HCT116 (cell line): ENCODE measurements around the gene PUM1. TPM values are rescaled to one million over a fixed set of nuclear protein-coding genes. Genes with fewer than 3 reads are reported as not detected.

Source experiments
- ATAC-seq: fragments of 200-7000 bp; cut with Tn5 transposase; 2 replicates; pipeline ENCODE4 v1.9.1; 2020; ENCODE audit warnings: mild to moderate bottlenecking, moderate library complexity
- BruUV-seq: library from RNA; stranded (reverse); fragments of 400-500 nt; replicated peaks from 2 replicates; lab custom pipeline; 2021; lab: Mats Ljungman, UMichigan
- CTCF ChIA-PET: fragments of 300-600 bp; sonication (Branson Sonifier 250); formaldehyde crosslinking; loops from one replicate; lab custom pipeline; 2021; ENCODE audit warnings: antibody characterized with exemption; lab: Charles Lee
- POLR2A ChIA-PET: fragments of 300-600, 350-600 bp; sonication (Branson Sonifier 250); formaldehyde crosslinking; loops from one replicate; lab custom pipeline; 2021; ENCODE audit warnings: antibody characterized with exemption; lab: Charles Lee
- RAD21 ChIA-PET, 2 experiments: fragments of 300-600 bp; sonication (Branson Sonifier 250); formaldehyde crosslinking; loops; one replicate each; lab custom pipeline; 2023; ENCODE audit warnings: low total read pairs in 2 of 2; ENCODE audit not compliant: uncharacterized antibody in 2 of 2, unreplicated experiment in 2 of 2, low non-redundant PET in 1 of 2; lab: Charles Lee
- DNase-seq: peaks from one replicate; pipeline ENCODE4 v3.0.0-alpha.2; 2010; ENCODE audit warnings: low read depth, low spot score
- H2AFZ ChIP-seq: fragments of 200-600 bp; shearing (Covaris generic), sonication (generic); 2 replicates; pipeline ENCODE4 v1.6.1; 2017; ENCODE audit warnings: low read depth, mixed run types, mixed read lengths, antibody characterized with exemption, low read length; ENCODE audit not compliant: poor library complexity, severe bottlenecking
- H3K27ac ChIP-seq: 2 replicates; pipeline ENCODE4 v1.5.1; 2012; ENCODE audit warnings: low read depth, low read length
- H3K27me3 ChIP-seq: fragments of 200-600 bp; sonication (generic); 2 replicates; pipeline ENCODE4 v1.6.1; 2016; ENCODE audit warnings: mixed run types, low read length, mixed read lengths; ENCODE audit not compliant: insufficient read depth
- H3K36me3 ChIP-seq, 2 experiments: fragments of 200-500 bp in 1 of 2; fragments of 200-600 bp in 1 of 2; sonication (Bioruptor generic) in 1 of 2; sonication (generic) in 1 of 2; 2 replicates each; pipeline versions ENCODE4 v1.5.1 to v1.6.1; 2014 to 2016; ENCODE audit warnings: low read length in 2 of 2, inconsistent platforms in 1 of 2, mixed read lengths in 1 of 2, mixed run types in 1 of 2; ENCODE audit not compliant: insufficient read depth in 2 of 2, control insufficient read depth in 1 of 2
- H3K4me1 ChIP-seq, 2 experiments: fragments of 200-600 bp in 1 of 2; sonication (generic) in 1 of 2; 2 replicates each; pipeline versions ENCODE4 v1.5.1 to v1.6.1; 2012 to 2017; ENCODE audit warnings: low read length in 2 of 2, inconsistent platforms in 1 of 2, mild to moderate bottlenecking in 1 of 2, mixed read lengths in 1 of 2, mixed run types in 1 of 2, moderate library complexity in 1 of 2; ENCODE audit not compliant: insufficient read depth in 2 of 2, control insufficient read depth in 1 of 2
- H3K4me2 ChIP-seq: fragments of 200-600 bp; sonication (generic); 2 replicates; pipeline ENCODE4 v1.6.1; 2017; ENCODE audit warnings: mixed run types, low read length, mixed read lengths
- H3K4me3 ChIP-seq, 2 experiments: fragments of 200-600 bp in 1 of 2; sonication (generic) in 1 of 2; replicated peaks in 1 of 2; 2 replicates each; pipeline ENCODE4 v1.5.1; 2011 to 2016; ENCODE audit warnings: low read length in 2 of 2, control low read depth in 1 of 2, low read depth in 1 of 2, mild to moderate bottlenecking in 1 of 2, mixed read lengths in 1 of 2, mixed run types in 1 of 2
- H3K79me2 ChIP-seq: fragments of 200-600 bp; sonication (generic); 2 replicates; pipeline ENCODE4 v1.6.1; 2017; ENCODE audit warnings: mild to moderate bottlenecking, mixed run types, low read length, moderate library complexity, mixed read lengths; ENCODE audit not compliant: insufficient read depth
- H3K9ac ChIP-seq: fragments of 200-600 bp; sonication (generic); 2 replicates; pipeline ENCODE4 v1.6.1; 2016; ENCODE audit warnings: low read length, mixed read lengths
- H3K9me2 ChIP-seq: fragments of 200-600 bp; sonication (generic), shearing (Covaris generic); 2 replicates; pipeline ENCODE4 v1.6.1; 2017; ENCODE audit warnings: mixed run types, mild to moderate bottlenecking, moderate library complexity; ENCODE audit not compliant: insufficient read depth
- H3K9me3 ChIP-seq, 2 experiments: fragments of 200-500 bp in 1 of 2; fragments of 200-600 bp in 1 of 2; sonication (Bioruptor generic) in 1 of 2; sonication (generic) in 1 of 2; 2 replicates each; pipeline ENCODE4 v1.6.1; 2014 to 2017; ENCODE audit warnings: low read length in 2 of 2, mixed read lengths in 2 of 2, inconsistent platforms in 1 of 2, low read depth in 1 of 2, mild to moderate bottlenecking in 1 of 2, mixed run types in 1 of 2, moderate library complexity in 1 of 2; ENCODE audit not compliant: control insufficient read depth in 1 of 2, insufficient read depth in 1 of 2
- H4K20me1 ChIP-seq: fragments of 200-600 bp; sonication (generic), shearing (Covaris generic); 2 replicates; pipeline ENCODE4 v1.6.1; 2017; ENCODE audit warnings: mixed run types, mild to moderate bottlenecking, moderate library complexity; ENCODE audit not compliant: insufficient read depth
- CBX3 ChIP-seq: IDR thresholded peaks from 2 replicates; pipeline ENCODE4 v1.6.1; 2012; ENCODE audit warnings: low read depth
- CEBPB ChIP-seq: IDR thresholded peaks from 2 replicates; pipeline ENCODE4 v1.6.1; 2012; ENCODE audit warnings: low read depth
- ELF1 ChIP-seq: IDR thresholded peaks from 2 replicates; pipeline ENCODE4 v1.6.1; 2012; ENCODE audit warnings: low read depth, borderline replicate concordance
- EZH2 ChIP-seq: fragments of 200-600 bp; sonication (generic); IDR thresholded peaks from 2 replicates; pipeline ENCODE4 v1.6.1; 2017; ENCODE audit warnings: antibody characterized with exemption, mixed run types
- JUND ChIP-seq: IDR thresholded peaks from 2 replicates; pipeline ENCODE4 v1.6.1; 2012
- POLR2A ChIP-seq: IDR thresholded peaks from 2 replicates; pipeline ENCODE4 v1.7.0; 2011; ENCODE audit warnings: borderline replicate concordance; ENCODE audit not compliant: insufficient read depth, insufficient read length; ENCODE audit errors: extremely low read depth
- SRF ChIP-seq: IDR thresholded peaks from 2 replicates; pipeline ENCODE4 v1.6.1; 2012; ENCODE audit warnings: low read depth
- TCF7L2 ChIP-seq: IDR thresholded peaks from 2 replicates; pipeline ENCODE4 v1.7.0; 2011; ENCODE audit warnings: borderline replicate concordance, inconsistent platforms; ENCODE audit not compliant: insufficient read depth, insufficient read length; ENCODE audit errors: extremely low read depth
- ZFX ChIP-seq: fragments of 450-650 bp; IDR thresholded peaks from 2 replicates; pipeline ENCODE4 v1.6.1; 2017
- ZNF274 ChIP-seq: fragments of 200-500 bp; sonication (Bioruptor generic); IDR thresholded peaks from 2 replicates; pipeline ENCODE4 v1.6.1; 2014; ENCODE audit warnings: mild to moderate bottlenecking, low read depth, low read length, inconsistent platforms
- intact Hi-C: fragments of 100-400 bp; cut with micrococcal nuclease; formaldehyde crosslinking; loops from 2 replicates; pipeline ENCODE4 v1.10.0; 2022
- total RNA-seq: library from RNA; stranded (reverse); gene quantifications from one replicate; pipeline ENCODE4 v1.2.1, GENCODE V29; 2021; ENCODE audit not compliant: unreplicated experiment
- TF ChIP-seq, protein P1 (sequence below): IDR thresholded peaks from 2 replicates; pipeline ENCODE4 v1.6.1; 2012
- TF ChIP-seq, protein P2 (sequence below): IDR thresholded peaks from 2 replicates; pipeline ENCODE4 v1.6.1; 2012; ENCODE audit warnings: low read depth

PUM1 gene
- total RNA-seq, 1 experiment from 2014 or later, result 113 TPM

DNA sequence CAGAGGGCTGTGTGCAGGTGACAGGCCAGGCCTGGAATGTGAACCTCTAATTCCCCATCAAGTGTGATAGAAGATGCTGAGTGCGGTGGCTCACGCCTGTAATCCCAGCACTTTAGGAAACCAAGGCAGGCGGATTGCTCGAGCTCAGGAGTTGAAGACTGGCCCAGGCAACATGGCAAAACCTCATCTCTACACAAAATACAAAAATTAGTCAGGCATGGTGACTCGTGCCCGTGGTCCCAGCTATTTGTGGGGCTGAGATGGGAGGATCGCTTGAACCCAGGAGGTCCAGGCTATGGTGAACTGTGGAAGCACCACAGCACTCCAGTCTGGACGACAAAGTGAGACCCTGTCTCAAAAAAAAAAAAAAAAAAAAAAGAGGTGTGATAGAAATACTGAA lies 40.1 kb upstream of the PUM1 start:
- Histone ChIP-seq H3K36me3 (no peaks in the 10 kb centered on the region), H3K4me1 (no peaks in the 10 kb centered on the region; a peak in 1 of 4 replicates), H3K27me3 (no peaks in the 10 kb centered on the region), H3K27ac (no peak overlapping the region), H3K9me3 (no peaks in the 10 kb centered on the region), H3K4me2 (no peak overlapping the region), H4K20me1 (no peaks in the 10 kb centered on the region), H2AFZ (no peak overlapping the region), H3K79me2 (no peaks in the 10 kb centered on the region), H3K4me3 (no peak overlapping the region), H3K9ac (no peak overlapping the region), H3K9me2 (no peaks in the 10 kb centered on the region)
- no peak for TF ChIP-seq SRF
- TF ChIP-seq ZFX, result no peak
- no peak for TF ChIP-seq POLR2A
- TF ChIP-seq, protein P1, sequence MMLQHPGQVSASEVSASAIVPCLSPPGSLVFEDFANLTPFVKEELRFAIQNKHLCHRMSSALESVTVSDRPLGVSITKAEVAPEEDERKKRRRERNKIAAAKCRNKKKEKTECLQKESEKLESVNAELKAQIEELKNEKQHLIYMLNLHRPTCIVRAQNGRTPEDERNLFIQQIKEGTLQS, result no peak
- no peak for TF ChIP-seq CBX3
- TF ChIP-seq ELF1, result no peak
- TF ChIP-seq CEBPB, result no peak
- TF ChIP-seq TCF7L2, result no peak
- TF ChIP-seq JUND, result no peak
- TF ChIP-seq EZH2, result no peak
- TF ChIP-seq, protein P2, sequence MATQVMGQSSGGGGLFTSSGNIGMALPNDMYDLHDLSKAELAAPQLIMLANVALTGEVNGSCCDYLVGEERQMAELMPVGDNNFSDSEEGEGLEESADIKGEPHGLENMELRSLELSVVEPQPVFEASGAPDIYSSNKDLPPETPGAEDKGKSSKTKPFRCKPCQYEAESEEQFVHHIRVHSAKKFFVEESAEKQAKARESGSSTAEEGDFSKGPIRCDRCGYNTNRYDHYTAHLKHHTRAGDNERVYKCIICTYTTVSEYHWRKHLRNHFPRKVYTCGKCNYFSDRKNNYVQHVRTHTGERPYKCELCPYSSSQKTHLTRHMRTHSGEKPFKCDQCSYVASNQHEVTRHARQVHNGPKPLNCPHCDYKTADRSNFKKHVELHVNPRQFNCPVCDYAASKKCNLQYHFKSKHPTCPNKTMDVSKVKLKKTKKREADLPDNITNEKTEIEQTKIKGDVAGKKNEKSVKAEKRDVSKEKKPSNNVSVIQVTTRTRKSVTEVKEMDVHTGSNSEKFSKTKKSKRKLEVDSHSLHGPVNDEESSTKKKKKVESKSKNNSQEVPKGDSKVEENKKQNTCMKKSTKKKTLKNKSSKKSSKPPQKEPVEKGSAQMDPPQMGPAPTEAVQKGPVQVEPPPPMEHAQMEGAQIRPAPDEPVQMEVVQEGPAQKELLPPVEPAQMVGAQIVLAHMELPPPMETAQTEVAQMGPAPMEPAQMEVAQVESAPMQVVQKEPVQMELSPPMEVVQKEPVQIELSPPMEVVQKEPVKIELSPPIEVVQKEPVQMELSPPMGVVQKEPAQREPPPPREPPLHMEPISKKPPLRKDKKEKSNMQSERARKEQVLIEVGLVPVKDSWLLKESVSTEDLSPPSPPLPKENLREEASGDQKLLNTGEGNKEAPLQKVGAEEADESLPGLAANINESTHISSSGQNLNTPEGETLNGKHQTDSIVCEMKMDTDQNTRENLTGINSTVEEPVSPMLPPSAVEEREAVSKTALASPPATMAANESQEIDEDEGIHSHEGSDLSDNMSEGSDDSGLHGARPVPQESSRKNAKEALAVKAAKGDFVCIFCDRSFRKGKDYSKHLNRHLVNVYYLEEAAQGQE, result no peak
- TF ChIP-seq ZNF274, result no peak
- DNase-seq, result no peak
- POLR2A ChIA-PET, result no interaction called here
- no TSS peak for BruUV-seq
- ATAC-seq, result no peak
- intact Hi-C loops, result no loop called here
- CTCF ChIA-PET, result no interaction called here
- RAD21 ChIA-PET, result no interaction called here
